ENCODE data around the gene KCNH5.

The KCNH5 gene

GRCh38 chr14:62697461-62697860, 347.8 kb downstream of the KCNH5 start:
- Mint-ChIP-seq H3K27me3 (no peaks in the 10 kb centered on the region), H3K4me3 (no peak overlapping the region), H3K4me1 (no peaks in the 10 kb centered on the region), H3K27ac (no peak overlapping the region), H3K9me3 (peaks cover 0 to 5% of the 10 kb centered on the region in 2 donors)
- DNase-seq (no peak), ATAC-seq (no peak)

GRCh38 chr14:62696929-62697328, 348.3 kb downstream of the KCNH5 start:
- H3K4me3 Mint-ChIP-seq = no peak overlapping the region
- peaks cover 0 to 5% of the 10 kb centered on the region in 2 donors for H3K9me3 Mint-ChIP-seq
- no peaks in the 10 kb centered on the region for H3K4me1 Mint-ChIP-seq
- DNase-seq (no peak), ATAC-seq (no peak)
- H3K27ac Mint-ChIP-seq = no peak overlapping the region
- no peaks in the 10 kb centered on the region for H3K27me3 Mint-ChIP-seq

- ATAC-seq (no peak), DNase-seq (no peak)
- H3K27ac Mint-ChIP-seq = no peak overlapping the region
- H3K9me3 Mint-ChIP-seq = peaks cover 0 to 5% of the 10 kb centered on the region in 2 donors
- H3K4me3 Mint-ChIP-seq = no peak overlapping the region
- no peaks in the 10 kb centered on the region for H3K27me3 Mint-ChIP-seq
- H3K4me1 Mint-ChIP-seq = no peaks in the 10 kb centered on the region
Observed at GRCh38 chr14:62696331-62696924, 348.8 kb downstream of the KCNH5 start.

- ATAC-seq (no peak), DNase-seq (no peak)
- no peak overlapping the region for H3K4me3 Mint-ChIP-seq
- H3K27ac Mint-ChIP-seq = no peak overlapping the region
- no peaks in the 10 kb centered on the region for H3K27me3 Mint-ChIP-seq
- H3K9me3 Mint-ChIP-seq = peaks cover 0 to 5% of the 10 kb centered on the region in 2 donors
- H3K4me1 Mint-ChIP-seq = no peaks in the 10 kb centered on the region
Observed at GRCh38 chr14:62694075-62694474, 351.2 kb downstream of the KCNH5 start.

GRCh38 chr14:62692490-62693106, 352.7 kb downstream of the KCNH5 start:
- no peaks in the 10 kb centered on the region for H3K27me3 Mint-ChIP-seq
- no peak overlapping the region for H3K4me3 Mint-ChIP-seq
- H3K9me3 Mint-ChIP-seq = peaks cover 5 to 8% of the 10 kb centered on the region in 2 donors
- no peak overlapping the region for H3K27ac Mint-ChIP-seq
- DNase-seq (no peak), ATAC-seq (no peak)
- H3K4me1 Mint-ChIP-seq = no peaks in the 10 kb centered on the region

- ATAC-seq (no peak), DNase-seq (no peak)
- Mint-ChIP-seq H3K27me3 (no peaks in the 10 kb centered on the region), H3K4me3 (no peak overlapping the region), H3K4me1 (no peaks in the 10 kb centered on the region), H3K9me3 (peaks cover 5 to 8% of the 10 kb centered on the region in 2 donors), H3K27ac (no peak overlapping the region)
Observed at GRCh38 chr14:62691647-62692489, 353.4 kb downstream of the KCNH5 start.

GRCh38 chr14:62689733-62690132, 355.5 kb downstream of the KCNH5 start:
- Mint-ChIP-seq H3K9me3 (peaks cover 0 to 8% of the 10 kb centered on the region in 2 donors), H3K4me3 (no peak overlapping the region), H3K27ac (no peak overlapping the region), H3K4me1 (no peaks in the 10 kb centered on the region), H3K27me3 (no peaks in the 10 kb centered on the region)
- ATAC-seq (no peak), DNase-seq (no peak)

GRCh38 chr14:62687818-62688217, 357.4 kb downstream of the KCNH5 start:
- Mint-ChIP-seq H3K4me1 (no peaks in the 10 kb centered on the region), H3K27me3 (no peaks in the 10 kb centered on the region), H3K9me3 (peaks cover 0 to 8% of the 10 kb centered on the region in 2 donors), H3K4me3 (no peak overlapping the region), H3K27ac (no peak overlapping the region)
- DNase-seq = no peak
- no peak for ATAC-seq

GRCh38 chr14:62684376-62684775, 360.9 kb downstream of the KCNH5 start:
- Mint-ChIP-seq H3K9me3 (peaks cover 6 to 14% of the 10 kb centered on the region in 2 donors), H3K27me3 (no peaks in the 10 kb centered on the region), H3K27ac (no peak overlapping the region), H3K4me3 (no peak overlapping the region), H3K4me1 (no peaks in the 10 kb centered on the region)
- DNase-seq = no peak
- no peak for ATAC-seq

GRCh38 chr14:62682208-62682607, 363.1 kb downstream of the KCNH5 start:
- Mint-ChIP-seq H3K27me3 (no peaks in the 10 kb centered on the region), H3K4me1 (no peaks in the 10 kb centered on the region), H3K9me3 (peaks cover 6% of the 10 kb centered on the region in 2 donors), H3K27ac (no peak overlapping the region), H3K4me3 (no peak overlapping the region)
- ATAC-seq (no peak), DNase-seq (no peak)

- peaks cover under 1 to 5% of the 10 kb centered on the region in 2 donors for H3K9me3 Mint-ChIP-seq
- ATAC-seq (no peak), DNase-seq (no peak)
- no peak overlapping the region for H3K4me3 Mint-ChIP-seq
- H3K27ac Mint-ChIP-seq = no peak overlapping the region
- H3K27me3 Mint-ChIP-seq = no peaks in the 10 kb centered on the region
- no peaks in the 10 kb centered on the region for H3K4me1 Mint-ChIP-seq
Observed at GRCh38 chr14:62674563-62675237, 370.6 kb downstream of the KCNH5 start.

GRCh38 chr14:62673014-62673755, 372.1 kb downstream of the KCNH5 start:
- Mint-ChIP-seq H3K9me3 (peaks cover 5 to 9% of the 10 kb centered on the region in 2 donors), H3K27ac (no peak overlapping the region)

GRCh38 chr14:62670526-62670925, 374.7 kb downstream of the KCNH5 start:
- no peaks in the 10 kb centered on the region for H3K4me1 Mint-ChIP-seq
- no peak for DNase-seq
- H3K27ac Mint-ChIP-seq = no peak overlapping the region
- H3K4me3 Mint-ChIP-seq = no peak overlapping the region
- no peaks in the 10 kb centered on the region for H3K27me3 Mint-ChIP-seq
- ATAC-seq = no peak
- peaks cover 5 to 9% of the 10 kb centered on the region in 2 donors for H3K9me3 Mint-ChIP-seq

More at GRCh38 chr14:62673014-62673755, 372.1 kb downstream of the KCNH5 start:
- no peak overlapping the region for H3K4me3 Mint-ChIP-seq
- no peak for DNase-seq
- no peaks in the 10 kb centered on the region for H3K27me3 Mint-ChIP-seq
- H3K4me1 Mint-ChIP-seq = no peaks in the 10 kb centered on the region
- no peak for ATAC-seq

GRCh38 chr14:62667421-62667914, 377.8 kb downstream of the KCNH5 start:
- no peak overlapping the region for H3K4me3 Mint-ChIP-seq
- no peak for DNase-seq
- H3K4me1 Mint-ChIP-seq = no peaks in the 10 kb centered on the region
- no peaks in the 10 kb centered on the region for H3K27me3 Mint-ChIP-seq
- H3K9me3 Mint-ChIP-seq = peaks cover 5 to 9% of the 10 kb centered on the region in 2 donors
- H3K27ac Mint-ChIP-seq = no peak overlapping the region
- ATAC-seq = no peak

- ATAC-seq = no peak
- Mint-ChIP-seq H3K4me3 (no peak overlapping the region), H3K27me3 (no peaks in the 10 kb centered on the region)
Observed at GRCh38 chr14:62665286-62665685, 380.0 kb downstream of the KCNH5 start.

More at GRCh38 chr14:62665286-62665685, 380.0 kb downstream of the KCNH5 start:
- Mint-ChIP-seq H3K27ac (no peak overlapping the region), H3K4me1 (no peaks in the 10 kb centered on the region), H3K9me3 (peaks cover 8 to 21% of the 10 kb centered on the region in 2 donors)
- DNase-seq = no peak
